Heart left ventricle (tissue), 13 donors: ENCODE measurements around the gene LPCAT1.

ENCODE experiments used
- POLR2A ChIP-seq, 2 donors: fragments of 450-650 bp; IDR thresholded peaks; one replicate each; pipeline ENCODE4 v1.6.1; 2017; ENCODE audit warnings: antibody characterized with exemption in 2 of 2, mild to moderate bottlenecking in 2 of 2, moderate library complexity in 2 of 2
- TF ChIP-seq, protein P1 (sequence below), 12 donors: fragments of 200-600 bp; sonication (generic) in 4 of 12; IDR thresholded peaks; one replicate each; pipeline versions ENCODE4 v1.5.0 to v1.8.0; 2018 to 2022; ENCODE audit warnings: antibody characterized with exemption in 12 of 12, mild to moderate bottlenecking in 5 of 12
- donor health status: ischemic (EF 13 %, LVEDD 7.1; RV severe dilation, severe dysfunction).
- donor health status: DM: no; HTN: yes; CAD: no.
- donor health status: DM: no; HTN: no; CAD: no.
- donor health status: ischemic (EF 25% LVEDD 6.9; RV normal size, moderate dysfunction).
- donor health status: ischemic (EF 25% LVEDD 5.7; RV mildly dilated, moderate dysfunction).
- donor health status: ischemic (EF 35%, LVEDD 5.7; RV mildly dilated, moderate dysfunction).
- donor health status: nonischemic (EF 11% LVEDD 7.7; RV severe dilation, severe dysfunction).
- donor health status: DM: yes; HTN: yes; CAD: no.
- donor health status: PGD.
- donor health status: ischemic (EF 29% LVEDD 5.4; RV normal size, mild dysfunction).
- donor health status: nonischemic (EF 23%, LVEDD 6.1; RV moderate dilation, normal function).

DNA sequence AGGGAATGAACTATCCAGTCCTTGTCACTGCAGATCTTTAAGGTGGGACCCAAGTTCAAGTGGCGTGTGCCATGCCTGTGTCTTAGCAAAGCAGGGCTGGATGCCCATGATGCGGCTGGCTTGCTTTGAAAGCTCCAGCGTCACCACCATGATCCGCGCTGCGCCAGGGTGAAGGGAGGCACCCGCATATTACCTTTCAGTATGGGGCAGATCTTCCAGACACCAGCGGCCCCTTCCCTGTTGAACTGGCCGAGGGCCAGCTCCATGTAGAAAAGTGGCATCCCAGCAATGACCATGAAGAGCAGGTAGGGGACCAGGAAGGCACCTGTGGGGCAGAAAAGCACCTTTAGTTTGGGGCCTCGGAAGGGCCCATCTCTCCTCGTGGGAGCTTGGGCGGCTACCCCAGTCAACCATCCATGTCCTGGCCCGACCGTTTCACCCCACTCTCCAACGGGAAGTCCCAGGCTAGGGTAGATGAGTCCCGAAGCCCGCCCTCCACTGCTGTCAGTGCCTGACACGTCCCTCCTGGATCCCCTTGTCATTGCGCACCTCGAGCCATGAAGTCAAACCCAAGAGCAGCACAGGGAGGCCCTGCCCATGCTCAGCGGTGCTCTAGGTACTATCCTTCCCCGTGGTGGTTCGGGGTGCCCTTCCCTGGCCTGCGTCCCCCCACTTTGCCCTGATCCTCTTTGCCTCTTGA lies 82.4 kb downstream of the LPCAT1 start:
- TF ChIP-seq, protein P1, sequence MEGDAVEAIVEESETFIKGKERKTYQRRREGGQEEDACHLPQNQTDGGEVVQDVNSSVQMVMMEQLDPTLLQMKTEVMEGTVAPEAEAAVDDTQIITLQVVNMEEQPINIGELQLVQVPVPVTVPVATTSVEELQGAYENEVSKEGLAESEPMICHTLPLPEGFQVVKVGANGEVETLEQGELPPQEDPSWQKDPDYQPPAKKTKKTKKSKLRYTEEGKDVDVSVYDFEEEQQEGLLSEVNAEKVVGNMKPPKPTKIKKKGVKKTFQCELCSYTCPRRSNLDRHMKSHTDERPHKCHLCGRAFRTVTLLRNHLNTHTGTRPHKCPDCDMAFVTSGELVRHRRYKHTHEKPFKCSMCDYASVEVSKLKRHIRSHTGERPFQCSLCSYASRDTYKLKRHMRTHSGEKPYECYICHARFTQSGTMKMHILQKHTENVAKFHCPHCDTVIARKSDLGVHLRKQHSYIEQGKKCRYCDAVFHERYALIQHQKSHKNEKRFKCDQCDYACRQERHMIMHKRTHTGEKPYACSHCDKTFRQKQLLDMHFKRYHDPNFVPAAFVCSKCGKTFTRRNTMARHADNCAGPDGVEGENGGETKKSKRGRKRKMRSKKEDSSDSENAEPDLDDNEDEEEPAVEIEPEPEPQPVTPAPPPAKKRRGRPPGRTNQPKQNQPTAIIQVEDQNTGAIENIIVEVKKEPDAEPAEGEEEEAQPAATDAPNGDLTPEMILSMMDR (IDR thresholded peaks at IDR 0.05): no peak
- no peak for TF ChIP-seq POLR2A (IDR thresholded peaks at IDR 0.05)
